Nephron (organoid): ENCODE results near the gene FCAMR.

Experiments used
- H3K27ac Mint-ChIP-seq, 3 experiments: 2 replicates each; pipeline ENCODE4 v1.8.0; 2020; ENCODE audit warnings: mixed read lengths in 3 of 3, mild to moderate bottlenecking in 2 of 3, moderate library complexity in 1 of 3
- H3K27me3 Mint-ChIP-seq: 2 replicates; pipeline ENCODE4 v1.8.0; 2021; ENCODE audit warnings: low read depth, mild to moderate bottlenecking, moderate library complexity, mixed read lengths
- H3K36me3 Mint-ChIP-seq: 2 replicates; pipeline ENCODE4 v1.8.0; 2020; ENCODE audit warnings: low read depth, mixed read lengths
- H3K4me1 Mint-ChIP-seq: 2 replicates; pipeline ENCODE4 v1.8.0; 2020; ENCODE audit warnings: mixed read lengths
- H3K4me3 Mint-ChIP-seq, 3 experiments: 2 replicates each; pipeline ENCODE4 v1.8.0; 2020; ENCODE audit warnings: mild to moderate bottlenecking in 3 of 3, mixed read lengths in 3 of 3, moderate library complexity in 2 of 3
- H3K9me3 Mint-ChIP-seq: 2 replicates; pipeline ENCODE4 v1.8.0; 2020; ENCODE audit warnings: mixed read lengths
- CTCF ChIP-seq, 3 experiments: fragments of 200-600 bp; sonication (generic); IDR thresholded peaks; one replicate each; pipeline ENCODE4 v1.5.0; 2021; ENCODE audit warnings: antibody characterized with exemption in 3 of 3; ENCODE audit not compliant: unreplicated experiment in 3 of 3

The FCAMR gene

GRCh38 chr1:206935491-206936067 is 34.7 kb downstream of the FCAMR start:
- no peaks in the 10 kb centered on the region for H3K36me3 Mint-ChIP-seq
- H3K4me1 Mint-ChIP-seq: no peaks in the 10 kb centered on the region
- TF ChIP-seq CTCF (IDR thresholded peaks at IDR 0.05; ENCODE audit: unreplicated experiment in 3 of 3): peak in 2 of 3 experiments; percentile 33 to 50
- peaks cover 23% of the 10 kb centered on the region for H3K27me3 Mint-ChIP-seq
- H3K27ac Mint-ChIP-seq: no peak overlapping the region
- H3K9me3 Mint-ChIP-seq: no peaks in the 10 kb centered on the region
- no peak overlapping the region for H3K4me3 Mint-ChIP-seq

- Mint-ChIP-seq H3K27me3 (peaks cover 20% of the 10 kb centered on the region), H3K4me1 (no peaks in the 10 kb centered on the region), H3K9me3 (no peaks in the 10 kb centered on the region), H3K27ac (no peak overlapping the region), H3K36me3 (no peaks in the 10 kb centered on the region), H3K4me3 (no peak overlapping the region)
- peak in 1 of 3 experiments; percentile 35 for TF ChIP-seq CTCF (IDR thresholded peaks at IDR 0.05; ENCODE audit: unreplicated experiment in 3 of 3)
These were observed 36.8 kb downstream of the FCAMR start for GRCh38 chr1:206933333-206933945.

- Mint-ChIP-seq H3K4me1 (no peaks in the 10 kb centered on the region), H3K36me3 (no peaks in the 10 kb centered on the region)
These were observed 38.1 kb downstream of the FCAMR start for GRCh38 chr1:206932177-206932576.

GRCh38 chr1:206931709-206932108 is 38.6 kb downstream of the FCAMR start:
- Mint-ChIP-seq H3K4me3 (no peak overlapping the region), H3K9me3 (no peaks in the 10 kb centered on the region), H3K36me3 (no peaks in the 10 kb centered on the region), H3K4me1 (no peaks in the 10 kb centered on the region), H3K27ac (no peak overlapping the region), H3K27me3 (peaks cover 17% of the 10 kb centered on the region)
- no peak for TF ChIP-seq CTCF (IDR thresholded peaks at IDR 0.05; ENCODE audit: unreplicated experiment in 3 of 3)

More at GRCh38 chr1:206932177-206932576, 38.1 kb downstream of the FCAMR start:
- Mint-ChIP-seq H3K27ac (no peak overlapping the region), H3K4me3 (no peak overlapping the region), H3K9me3 (no peaks in the 10 kb centered on the region), H3K27me3 (peaks cover 17% of the 10 kb centered on the region)
- TF ChIP-seq CTCF (IDR thresholded peaks at IDR 0.05; ENCODE audit: unreplicated experiment in 3 of 3): no peak

- no peak overlapping the region for H3K27ac Mint-ChIP-seq
- no peak for TF ChIP-seq CTCF (IDR thresholded peaks at IDR 0.05; ENCODE audit: unreplicated experiment in 3 of 3)
- H3K4me1 Mint-ChIP-seq: no peaks in the 10 kb centered on the region
- H3K27me3 Mint-ChIP-seq: peaks cover 15% of the 10 kb centered on the region
- no peaks in the 10 kb centered on the region for H3K36me3 Mint-ChIP-seq
- H3K4me3 Mint-ChIP-seq: no peak overlapping the region
- no peaks in the 10 kb centered on the region for H3K9me3 Mint-ChIP-seq
These were observed 40.0 kb downstream of the FCAMR start for GRCh38 chr1:206930210-206930798.
